CD4-positive, alpha-beta T cell treated with Interleukin-12 subunit alpha and Interleukin-12 subunit beta, for 1 hour (primary cell): ENCODE measurements around the gene SRRM2.

Experiments
- DNase-seq: peaks from one replicate; pipeline ENCODE4 v3.0.0-alpha.2; 2020

Gene SRRM2

GRCh38 chr16:2752035-2752849, at the start of gene SRRM2:
SRRM2 (plus strand) TSS chr16:2752638; CDS start chr16:2756365, 3,727 bp downstream.
- peak; percentile 96 for DNase-seq

DNA sequence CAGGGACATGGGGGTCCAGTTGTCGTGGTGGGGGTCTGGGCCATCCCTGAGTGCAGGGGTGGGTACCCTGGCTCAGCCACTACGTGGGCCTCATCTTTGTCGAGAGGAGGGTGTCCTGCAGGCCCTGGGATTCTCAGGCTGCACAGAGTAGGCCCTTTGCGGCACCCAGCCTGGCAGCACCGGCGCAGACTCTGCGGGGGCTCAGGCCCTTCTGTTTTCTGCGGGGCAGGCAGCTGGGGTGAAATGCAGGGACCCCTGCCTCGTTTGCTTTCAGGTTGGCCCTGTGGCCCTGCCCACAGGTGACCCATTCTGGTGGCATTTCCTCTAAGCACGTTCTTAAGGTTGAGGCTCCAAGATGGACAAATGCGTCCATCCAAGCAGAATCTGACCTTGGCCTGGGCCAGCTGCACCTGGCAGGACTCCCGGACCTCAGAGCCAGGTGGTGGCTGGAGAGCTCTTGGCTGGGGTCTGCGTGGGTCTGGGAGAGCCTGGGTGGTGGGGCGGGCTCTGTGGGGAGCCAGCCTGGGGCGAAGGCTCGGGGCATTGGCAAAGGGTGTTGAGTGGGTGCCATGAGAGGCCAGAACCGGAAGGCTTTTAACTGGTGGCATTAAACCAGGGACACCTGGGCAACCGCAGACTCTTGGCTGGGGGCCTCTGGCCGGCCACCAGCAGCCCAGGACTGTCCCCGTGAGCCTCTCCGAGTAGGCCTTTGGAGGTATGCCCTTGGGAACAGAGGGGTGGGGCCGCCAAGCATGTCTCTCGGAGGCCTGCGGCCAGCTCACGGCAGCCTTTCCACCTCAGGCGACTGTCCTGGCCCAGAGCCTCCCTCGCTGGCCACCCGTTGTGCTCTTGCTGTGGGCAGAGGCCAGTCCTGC, 49.3 kb upstream of the SRRM2 start:
- no peak for DNase-seq

- DNase-seq, result no peak
These were observed 48.1 kb upstream of the SRRM2 start for GRCh38 chr16:2704166-2704982.

DNA sequence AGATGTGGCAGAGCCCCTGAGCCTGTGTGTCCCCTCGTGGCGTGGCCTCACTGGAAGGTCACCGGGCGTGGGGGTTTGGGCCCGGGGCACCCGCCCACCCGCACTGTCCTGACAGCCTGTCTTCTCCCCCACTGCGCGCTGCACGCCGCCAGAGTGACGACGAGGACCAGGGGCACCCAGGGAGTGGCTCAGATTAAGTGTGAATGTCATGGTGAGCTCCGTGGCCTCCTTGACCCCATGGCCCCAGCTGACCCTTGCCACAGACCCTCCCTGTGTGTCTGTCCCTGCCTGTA, 47.5 kb upstream of the SRRM2 start:
- DNase-seq, result no peak

- no peak for DNase-seq
These were observed 47.1 kb upstream of the SRRM2 start for GRCh38 chr16:2705351-2705750.

DNA sequence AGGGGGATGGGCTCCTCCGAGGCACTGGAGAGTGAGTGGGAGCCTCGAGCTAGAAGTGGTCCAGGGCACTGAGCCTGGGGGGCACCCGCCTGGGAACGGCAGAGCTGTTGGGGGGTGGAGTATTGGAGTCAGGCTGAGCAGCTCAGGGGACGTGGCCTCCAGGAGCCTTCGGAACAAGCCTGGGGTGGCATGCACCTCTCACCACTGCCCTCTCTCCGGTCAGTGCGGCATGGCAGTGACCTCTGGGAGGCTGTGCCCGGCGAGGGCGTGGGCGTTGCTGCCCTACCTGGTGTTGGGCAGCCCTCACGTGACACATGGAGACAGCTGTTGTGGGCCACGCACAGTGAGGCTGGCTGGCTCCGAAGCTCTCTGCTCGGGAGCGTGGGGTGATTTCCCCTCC, 46.4 kb upstream of the SRRM2 start:
- DNase-seq, result no peak

DNA sequence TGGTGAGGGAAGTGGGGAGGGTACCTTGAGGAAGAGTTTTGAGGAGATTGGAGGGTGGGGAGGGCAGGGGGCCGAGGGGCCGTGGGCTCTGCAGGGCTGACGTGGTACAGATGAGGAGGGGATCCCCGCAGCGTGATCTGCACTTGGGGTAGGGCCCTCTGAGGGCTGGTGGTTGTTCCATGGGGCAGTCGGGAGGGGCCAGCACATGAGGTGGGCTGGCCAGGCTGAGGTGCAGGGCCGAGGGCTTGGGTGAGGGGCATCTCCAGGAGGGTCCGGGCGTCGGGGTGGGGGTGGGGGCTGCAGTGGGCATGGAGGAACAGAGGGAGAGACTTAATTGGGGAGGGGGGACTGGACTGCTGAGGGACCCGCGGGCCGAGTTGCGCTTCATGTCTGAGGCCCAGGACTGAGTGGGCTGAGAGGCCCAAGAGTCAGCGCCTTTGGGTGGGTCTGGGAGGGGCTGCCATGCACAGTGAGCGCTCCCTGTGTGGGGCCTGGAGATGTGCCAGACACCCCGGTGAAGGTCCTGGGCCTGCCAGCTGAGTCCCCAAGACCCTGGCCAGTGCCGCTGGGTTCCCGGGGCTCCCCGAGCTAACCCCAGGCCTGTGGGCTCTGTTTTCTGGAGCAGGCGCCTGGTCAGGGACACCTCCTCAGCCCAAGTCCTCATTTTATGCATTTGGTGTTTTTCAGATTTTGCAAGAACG, 45.7 kb upstream of the SRRM2 start:
- no peak for DNase-seq

DNA sequence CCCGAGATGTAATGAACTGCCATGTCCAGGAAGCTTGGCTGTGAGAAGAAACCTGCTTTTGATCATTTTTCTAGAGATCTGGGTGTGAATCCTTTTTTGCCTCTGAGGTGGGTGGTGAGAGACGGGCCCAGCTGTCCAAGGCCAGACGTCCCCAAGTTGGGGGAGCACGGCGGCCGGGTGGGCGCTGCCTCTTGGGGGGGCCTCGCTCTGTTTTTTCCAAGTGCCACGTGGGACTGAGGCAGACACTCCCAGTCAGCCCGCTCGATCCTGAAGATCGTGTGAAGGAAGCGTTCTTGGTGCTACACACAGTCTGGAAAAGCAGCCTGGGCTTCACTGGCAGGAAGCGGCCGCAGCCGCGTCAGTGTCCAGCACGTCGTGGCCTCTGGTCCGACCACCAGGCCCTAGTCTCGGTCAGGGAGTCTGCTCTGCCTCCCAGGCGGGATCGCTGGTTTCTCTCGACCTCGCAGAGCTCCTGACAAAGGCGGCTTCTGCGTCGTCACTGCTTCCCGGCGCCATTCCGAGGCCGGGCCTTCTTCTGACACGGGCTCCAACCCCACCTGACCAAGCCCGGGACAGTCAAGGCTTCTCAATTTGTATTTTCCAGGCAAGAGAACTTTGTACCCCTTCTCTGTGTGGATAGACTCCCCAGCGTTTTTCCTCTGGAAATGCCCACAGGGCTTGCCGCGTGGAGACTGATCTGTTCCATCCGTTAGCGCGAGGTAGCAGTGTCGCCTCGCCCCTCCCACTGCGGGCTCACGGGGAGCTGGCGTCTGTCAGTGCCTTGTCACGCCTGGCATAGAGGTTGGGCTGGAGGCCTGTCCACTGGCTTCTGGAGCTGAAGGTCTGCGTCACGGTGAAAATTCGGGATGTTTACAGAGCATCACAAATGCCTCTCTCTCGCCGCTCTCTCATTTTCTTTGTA, 44.8 kb upstream of the SRRM2 start:
- no peak for DNase-seq

DNA sequence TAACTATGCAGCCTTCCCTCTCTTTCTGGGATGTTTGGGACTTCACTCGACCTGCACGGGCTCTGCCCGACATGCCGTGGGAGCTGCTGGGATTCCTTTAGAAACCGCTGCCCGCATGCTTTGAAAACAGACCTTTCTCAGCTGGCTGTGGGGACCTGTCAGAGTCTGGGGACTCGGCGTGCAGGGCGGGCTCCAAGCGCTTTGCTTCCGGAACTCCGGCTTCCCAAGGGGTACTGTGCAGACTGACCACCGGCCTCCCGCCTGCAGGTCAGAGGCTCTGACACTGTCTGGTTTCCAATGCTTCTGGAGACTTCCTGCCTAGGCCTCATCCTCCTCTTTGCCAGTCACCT, 44.2 kb upstream of the SRRM2 start:
- no peak for DNase-seq

- no peak for DNase-seq
These were observed 43.4 kb upstream of the SRRM2 start for GRCh38 chr16:2708955-2709587.

DNA sequence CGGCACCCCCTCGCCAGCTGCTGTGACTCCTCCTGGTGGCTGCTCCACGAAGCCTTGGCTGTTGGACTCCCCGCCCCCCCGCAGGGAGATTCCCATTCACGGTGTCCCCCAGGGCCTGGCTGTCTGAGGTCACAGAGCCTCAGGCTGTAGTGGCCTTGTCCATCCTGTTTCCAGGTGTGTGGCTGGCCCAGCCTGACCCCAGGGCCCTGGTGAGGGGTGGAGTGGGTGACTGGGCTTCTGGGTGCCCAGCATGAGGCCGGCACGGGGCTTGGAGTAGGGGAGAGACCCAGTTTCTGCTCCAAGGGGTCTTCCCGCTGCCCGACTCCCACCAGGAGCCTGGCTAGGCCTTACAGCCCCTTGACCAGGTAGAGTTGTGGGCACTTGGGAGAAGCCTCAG, 42.9 kb upstream of the SRRM2 start:
- DNase-seq, result no peak

- no peak for DNase-seq
These were observed 42.3 kb upstream of the SRRM2 start for GRCh38 chr16:2710021-2710710.

GRCh38 chr16:2710711-2711231, 41.7 kb upstream of the SRRM2 start:
- DNase-seq, result no peak

DNA sequence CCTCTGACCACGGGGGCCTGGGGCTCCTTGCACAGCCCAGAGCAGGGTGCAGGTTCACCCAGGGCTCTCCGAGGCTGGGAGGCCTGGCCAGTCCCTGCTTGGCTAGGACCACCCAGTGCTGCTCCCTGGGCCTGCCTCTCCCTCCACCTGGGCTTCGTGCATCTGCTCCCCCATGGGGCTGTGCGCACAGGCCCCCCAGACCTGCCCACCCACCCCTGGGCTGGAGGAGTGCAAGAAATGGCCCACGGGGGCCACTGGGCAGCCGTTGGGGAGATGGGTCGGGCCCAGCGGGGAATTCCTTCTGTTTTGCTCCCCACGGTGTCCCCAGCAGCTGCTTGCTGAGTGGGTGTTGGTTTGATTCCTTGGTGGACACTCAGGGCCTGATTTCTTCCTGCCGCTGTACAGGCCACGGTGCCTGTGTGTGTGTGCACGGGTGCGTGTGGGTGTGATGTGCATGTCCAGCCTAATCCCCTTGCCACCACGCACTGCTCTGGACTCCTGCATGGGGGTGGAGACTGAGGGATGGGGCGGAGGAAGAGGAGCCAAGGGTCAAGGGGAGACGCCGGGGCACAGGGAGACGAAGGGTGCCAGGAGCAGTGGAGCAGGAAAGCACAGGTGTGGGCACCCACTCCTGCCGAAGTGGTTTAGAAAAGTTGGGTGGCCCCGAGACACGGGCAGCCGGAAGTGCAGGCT, 40.9 kb upstream of the SRRM2 start:
- no peak for DNase-seq

- no peak for DNase-seq
These were observed 40.4 kb upstream of the SRRM2 start for GRCh38 chr16:2712063-2712441.

DNA sequence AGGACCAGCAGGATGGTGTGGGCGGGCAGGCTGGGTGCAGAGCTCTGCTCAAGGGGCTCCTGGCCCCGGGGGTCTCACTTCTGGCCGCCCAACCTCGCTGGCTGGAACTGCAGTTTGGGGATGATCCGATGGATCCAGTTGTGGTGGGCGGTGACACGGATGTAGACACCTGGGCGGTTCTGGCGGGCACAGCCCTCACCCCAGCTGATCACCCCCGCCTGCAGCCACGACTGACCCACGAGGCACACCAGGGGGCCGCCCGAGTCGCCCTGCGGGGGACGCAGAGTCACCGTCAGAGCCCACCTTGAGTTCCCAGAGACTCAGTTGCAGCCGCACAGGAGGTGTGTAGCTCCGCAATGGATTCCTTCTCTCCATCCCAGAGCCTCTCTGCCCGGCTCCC, 39.9 kb upstream of the SRRM2 start:
- no peak for DNase-seq

DNA sequence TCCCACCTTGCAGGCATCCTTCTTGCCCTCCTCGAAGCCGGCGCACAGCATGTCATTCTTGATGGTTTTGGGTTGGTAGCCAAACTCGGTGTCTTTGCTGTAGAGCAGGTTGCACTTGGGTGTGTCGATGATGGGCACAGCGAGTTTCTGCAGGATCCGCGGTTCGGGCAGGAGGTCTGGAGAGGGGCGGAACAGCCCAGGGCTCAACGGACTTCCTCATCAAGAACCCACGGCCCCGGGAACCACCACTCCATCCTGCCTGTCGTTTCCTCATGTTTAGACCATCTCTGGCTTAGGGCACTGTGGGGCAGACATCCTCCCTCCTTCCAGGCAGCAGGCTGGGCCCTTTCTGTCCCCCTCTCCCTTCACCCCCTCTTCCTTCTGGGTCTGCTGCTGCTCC, 38.9 kb upstream of the SRRM2 start:
- no peak for DNase-seq

DNA sequence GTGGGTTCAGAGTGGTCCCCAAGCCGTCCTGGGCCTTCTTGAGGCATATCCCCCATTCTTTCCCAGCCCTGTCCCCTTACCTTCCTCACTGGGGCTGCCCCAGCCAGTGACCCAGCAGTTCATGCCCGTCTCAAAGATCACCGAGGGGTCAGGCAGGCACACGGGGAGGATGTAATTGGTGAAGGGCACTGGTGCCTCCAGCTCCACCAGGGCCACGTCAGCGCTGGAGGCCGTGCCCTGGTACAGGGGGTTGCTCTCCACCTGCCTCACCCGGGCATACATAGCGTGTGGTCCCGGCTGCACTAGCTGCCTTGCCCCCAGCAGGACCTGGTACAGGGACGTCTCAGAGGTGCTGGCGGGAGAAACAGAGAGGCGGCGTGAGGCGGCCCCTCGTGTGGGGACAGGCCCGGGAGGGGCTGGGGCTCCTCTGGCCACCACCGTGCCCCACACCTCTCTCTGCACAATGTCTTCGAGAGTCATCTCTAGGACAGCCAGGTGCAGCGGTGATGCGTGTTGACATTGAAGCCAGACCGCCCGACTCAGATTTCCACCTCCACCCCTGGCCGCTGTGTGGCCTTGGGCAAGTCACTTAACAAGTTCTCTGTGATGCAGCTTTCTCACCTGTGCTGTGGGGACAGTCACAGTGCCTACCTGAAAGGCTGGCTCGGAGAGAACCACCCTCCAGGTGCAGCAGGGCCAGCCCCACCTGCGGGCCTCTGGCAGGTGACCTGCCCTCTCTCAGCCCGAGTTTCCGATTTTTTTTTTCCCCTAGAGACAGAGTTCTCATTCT, 38.3 kb upstream of the SRRM2 start:
- no peak for DNase-seq

GRCh38 chr16:2715064-2715463, 37.4 kb upstream of the SRRM2 start:
- DNase-seq, result no peak
